A673 (cell line): ENCODE measurements around the gene MAST4. TPM values are rescaled to one million over a fixed set of nuclear protein-coding genes. Genes with fewer than 3 reads are reported as not detected.

ENCODE experiments used
- BruUV-seq: library from RNA; stranded (reverse); fragments of 400-500 nt; replicated peaks from 2 replicates; lab custom pipeline; 2021; lab: Mats Ljungman, UMichigan
- CTCF ChIA-PET: fragments of 300-600 bp; sonication (Branson Sonifier 250); formaldehyde crosslinking; loops from one replicate; lab custom pipeline; 2022; ENCODE audit warnings: antibody characterized with exemption; lab: Charles Lee
- POLR2A ChIA-PET: fragments of 300-600 bp; sonication (Branson Sonifier 250); formaldehyde crosslinking; loops from one replicate; lab custom pipeline; 2022; ENCODE audit warnings: antibody characterized with exemption; ENCODE audit not compliant: low non-redundant PET; lab: Charles Lee
- DNase-seq: peaks from one replicate; pipeline ENCODE4 v3.0.0-alpha.2; 2015; ENCODE audit warnings: low spot score
- H3K27ac ChIP-seq: fragments of 200-600 bp; sonication (generic); 2 replicates; pipeline ENCODE4 v1.5.1; 2016; ENCODE audit warnings: mixed run types, low read depth, mild to moderate bottlenecking, mixed read lengths, antibody characterized with exemption, low read length; ENCODE audit not compliant: poor library complexity, severe bottlenecking
- H3K27me3 ChIP-seq: fragments of 200-600 bp; sonication (generic); replicated peaks from 2 replicates; pipeline ENCODE4 v1.6.1; 2017; ENCODE audit warnings: mixed run types, low read depth, mild to moderate bottlenecking, mixed read lengths, antibody characterized with exemption, low read length; ENCODE audit not compliant: insufficient read depth, poor library complexity
- H3K36me3 ChIP-seq: fragments of 200-600 bp; sonication (generic); 2 replicates; pipeline ENCODE4 v1.6.1; 2016; ENCODE audit warnings: mixed run types, mild to moderate bottlenecking, mixed read lengths, antibody characterized with exemption, low read length; ENCODE audit not compliant: insufficient read depth, poor library complexity, severe bottlenecking
- H3K4me1 ChIP-seq: fragments of 200-600 bp; sonication (generic); 2 replicates; pipeline ENCODE4 v1.6.1; 2017; ENCODE audit warnings: mixed run types, mild to moderate bottlenecking, mixed read lengths, antibody characterized with exemption, low read length; ENCODE audit not compliant: insufficient read depth, poor library complexity, severe bottlenecking
- H3K4me3 ChIP-seq: fragments of 200-600 bp; sonication (generic); 2 replicates; pipeline ENCODE4 v1.5.1; 2016; ENCODE audit warnings: low read depth, mixed run types, mild to moderate bottlenecking, mixed read lengths, low read length; ENCODE audit not compliant: poor library complexity, severe bottlenecking
- H3K9me3 ChIP-seq: fragments of 200-600 bp; sonication (generic); 2 replicates; pipeline ENCODE4 v1.6.1; 2016; ENCODE audit warnings: mixed run types, low read depth, mild to moderate bottlenecking, mixed read lengths, antibody characterized with exemption, low read length; ENCODE audit not compliant: poor library complexity, severe bottlenecking
- CTCF ChIP-seq: fragments of 300-800, 200-600 bp; sonication (generic); conservative IDR thresholded peaks from 2 replicates; pipeline ENCODE4 v1.5.1; 2017; ENCODE audit warnings: low read depth, mild to moderate bottlenecking, antibody characterized with exemption, low read length, moderate library complexity, mixed read lengths
- EZH2 ChIP-seq: fragments of 200-600 bp; sonication (generic); IDR thresholded peaks from 2 replicates; pipeline ENCODE4 v1.6.1; 2017; ENCODE audit warnings: borderline replicate concordance, low read depth, mild to moderate bottlenecking, mixed read lengths, antibody characterized with exemption, low read length; ENCODE audit not compliant: poor library complexity, severe bottlenecking
- intact Hi-C: fragments of 100-400 bp; cut with micrococcal nuclease; formaldehyde crosslinking; loops from one replicate; pipeline ENCODE4 v1.10.0; 2022; ENCODE audit not compliant: unreplicated experiment
- total RNA-seq: library from RNA; stranded (reverse); gene quantifications from 2 replicates; pipeline ENCODE4 v1.2.3, GENCODE V29; 2021

MAST4 gene
- total RNA-seq, 1 experiment from 2014 or later, result 4.5 TPM

GRCh38 chr5:67050635-67051034 lies 454.4 kb downstream of the MAST4 start:
- DNase-seq, result no peak
- CTCF ChIA-PET, result no interaction called here
- no TSS peak for BruUV-seq

GRCh38 chr5:67051164-67051563 lies 455.0 kb downstream of the MAST4 start:
- BruUV-seq, result no TSS peak
- no peak overlapping the region for H3K27ac ChIP-seq
- POLR2A ChIA-PET, result no interaction called here
- no peaks in the 10 kb centered on the region for H3K9me3 ChIP-seq
- CTCF ChIA-PET, result no interaction called here
- no peaks in the 10 kb centered on the region for H3K36me3 ChIP-seq
- no peaks in the 10 kb centered on the region for H3K27me3 ChIP-seq
- intact Hi-C loops, result no loop called here
- H3K4me1 ChIP-seq, result no peaks in the 10 kb centered on the region
- TF ChIP-seq CTCF, result no peak
- no peak for TF ChIP-seq EZH2
- DNase-seq, result no peak
- H3K4me3 ChIP-seq, result no peak overlapping the region

More at GRCh38 chr5:67050635-67051034, 454.4 kb downstream of the MAST4 start:
- Histone ChIP-seq H3K36me3 (no peaks in the 10 kb centered on the region), H3K9me3 (no peaks in the 10 kb centered on the region), H3K27ac (no peak overlapping the region), H3K4me3 (no peak overlapping the region), H3K27me3 (no peaks in the 10 kb centered on the region), H3K4me1 (no peaks in the 10 kb centered on the region)
- POLR2A ChIA-PET, result no interaction called here
- TF ChIP-seq CTCF (no peak), EZH2 (no peak)
- intact Hi-C loops, result no loop called here

- no peak for DNase-seq
- POLR2A ChIA-PET, result no interaction called here
- no peaks in the 10 kb centered on the region for H3K9me3 ChIP-seq
- no peak overlapping the region for H3K4me3 ChIP-seq
- H3K27ac ChIP-seq, result no peak overlapping the region
- no peaks in the 10 kb centered on the region for H3K36me3 ChIP-seq
- intact Hi-C loops, result no loop called here
- no peak for TF ChIP-seq CTCF
- TF ChIP-seq EZH2, result no peak
- no peaks in the 10 kb centered on the region for H3K27me3 ChIP-seq
- no peaks in the 10 kb centered on the region for H3K4me1 ChIP-seq
- CTCF ChIA-PET, result no interaction called here
- BruUV-seq, result no TSS peak
Observed at GRCh38 chr5:67052034-67052433, 455.8 kb downstream of the MAST4 start.
